GM18526 (cell line): ENCODE results near the gene ZNF438.

Experiments used
- POLR2A ChIP-seq: IDR thresholded peaks from 3 replicates; pipeline ENCODE4 v1.6.1; 2011; ENCODE audit not compliant: insufficient read length; ENCODE audit errors: extremely low read depth

ZNF438 gene

DNA sequence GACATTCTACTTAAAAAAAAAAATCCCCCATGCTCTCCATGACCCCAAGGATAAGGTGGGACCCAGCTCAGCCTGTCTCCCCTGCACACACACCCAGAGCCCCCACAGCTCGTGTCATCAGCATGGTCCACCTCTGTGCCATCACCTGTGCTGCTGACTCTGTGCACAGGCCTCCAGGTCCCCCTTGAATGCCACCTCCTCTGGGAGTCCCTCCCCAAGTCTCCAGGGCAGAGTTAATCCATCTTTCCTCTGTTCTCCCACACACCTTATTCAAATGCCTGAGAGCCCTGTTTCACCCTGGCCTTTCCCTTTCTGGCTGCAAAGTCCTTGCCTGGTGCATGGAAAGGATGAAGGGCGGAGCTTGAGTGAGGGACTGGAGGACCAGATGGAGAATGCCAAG is 208.0 kb downstream of the ZNF438 start:
- TF ChIP-seq POLR2A = no peak

DNA sequence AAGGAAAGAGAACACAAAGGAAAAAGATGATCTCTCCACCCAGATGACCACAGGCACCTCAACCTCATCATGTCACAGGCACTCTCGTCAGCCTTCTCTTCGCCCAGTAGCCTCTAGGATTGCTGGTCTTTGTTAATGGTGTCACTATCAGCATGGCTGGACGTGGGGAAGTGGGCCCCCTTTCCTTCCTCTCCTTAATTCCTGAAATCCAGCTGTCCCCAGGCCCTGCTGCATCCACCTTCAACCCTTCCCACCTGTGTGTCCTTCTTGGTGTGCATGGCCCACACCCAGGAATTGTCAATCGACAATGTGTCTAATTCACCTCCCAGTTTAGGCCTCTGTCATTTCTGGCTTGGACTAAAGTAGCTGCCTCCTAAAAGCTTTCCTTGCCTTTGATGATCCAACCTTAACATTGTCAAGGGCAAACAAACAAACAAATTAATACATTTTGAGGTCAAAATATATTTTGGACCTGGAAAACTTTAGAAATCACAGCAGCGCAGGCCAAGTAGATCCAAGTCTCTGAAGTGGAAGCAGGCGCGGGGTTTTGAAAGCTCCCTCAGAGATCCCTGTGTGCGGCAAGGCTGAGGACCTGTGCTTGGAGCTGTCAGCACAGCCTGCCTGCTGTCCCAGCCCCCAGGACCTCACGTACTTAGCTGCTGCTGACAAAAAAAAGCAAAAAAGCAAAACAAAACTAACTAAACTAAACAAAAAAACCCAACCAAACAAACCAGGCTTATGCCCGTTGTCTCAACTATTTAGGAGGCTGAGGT is 208.8 kb downstream of the ZNF438 start:
- TF ChIP-seq POLR2A = no peak

DNA sequence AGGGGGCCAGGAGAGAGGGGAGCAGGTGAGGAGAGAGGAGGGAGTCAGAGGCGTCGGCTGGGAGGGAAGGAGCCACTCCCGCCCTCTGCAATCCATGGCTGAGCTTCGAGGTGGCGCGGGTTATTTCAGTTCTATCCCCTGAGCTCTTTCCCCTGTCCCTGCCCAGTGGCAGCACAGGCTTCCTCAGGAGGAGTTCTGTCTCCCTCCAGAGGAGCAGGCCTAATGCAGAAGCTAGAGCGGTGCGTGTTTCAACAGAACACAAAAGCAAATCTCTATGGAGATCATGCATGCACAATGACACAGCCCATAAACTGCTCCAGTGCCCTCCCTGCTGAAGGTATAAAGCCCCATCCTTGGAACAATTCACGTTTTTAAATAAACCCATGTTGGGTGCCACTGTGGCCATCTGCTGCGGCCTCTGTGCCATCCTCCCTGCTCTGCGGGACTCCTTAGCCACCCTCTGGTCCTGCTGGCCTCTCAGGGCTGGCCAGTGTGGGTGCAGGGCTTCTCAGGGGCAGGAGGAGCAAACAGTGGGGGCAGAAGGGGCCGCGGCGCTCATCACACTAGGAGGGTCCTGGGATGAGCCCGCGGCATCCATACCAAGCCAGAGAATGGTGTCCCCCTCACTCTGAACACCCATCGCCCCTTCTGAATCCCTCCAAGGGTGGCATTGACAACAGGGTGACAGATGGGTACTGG is 209.5 kb downstream of the ZNF438 start:
- TF ChIP-seq POLR2A = no peak

DNA sequence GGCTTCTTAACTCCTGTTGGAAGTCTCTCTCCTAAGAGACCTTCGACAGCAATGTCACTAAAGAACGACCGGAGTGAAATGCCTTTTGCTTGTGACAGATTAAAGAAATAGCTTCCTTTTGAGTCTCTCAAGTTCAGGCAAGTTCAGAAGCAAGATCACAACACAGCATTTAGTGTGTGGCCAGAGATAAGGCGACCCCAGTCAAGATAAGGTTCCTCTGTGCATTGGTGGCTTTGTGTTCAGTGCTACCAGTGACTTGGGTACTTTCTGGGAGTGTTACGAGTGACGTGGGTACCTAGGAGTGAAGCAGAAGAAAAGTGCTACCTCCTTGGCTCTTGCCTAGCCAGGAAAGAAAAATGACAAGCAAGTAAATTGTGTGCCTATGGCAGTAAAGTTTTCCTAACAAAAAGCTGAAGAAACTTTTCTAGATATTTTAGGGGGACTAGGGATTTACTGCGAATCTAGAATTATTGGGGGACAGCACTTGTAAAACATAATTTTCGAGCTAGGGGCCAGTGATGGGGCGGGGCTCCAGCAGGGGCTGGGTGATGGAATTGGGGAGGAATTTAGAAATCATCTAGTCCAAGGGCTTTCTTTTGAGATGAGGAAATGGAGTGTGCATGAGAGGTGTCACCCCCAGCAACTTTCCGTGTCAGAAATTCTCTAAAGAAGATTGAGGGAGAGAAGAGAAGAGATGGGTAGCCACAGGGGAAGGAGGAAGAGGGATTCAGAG is 210.2 kb downstream of the ZNF438 start:
- no peak for TF ChIP-seq POLR2A

DNA sequence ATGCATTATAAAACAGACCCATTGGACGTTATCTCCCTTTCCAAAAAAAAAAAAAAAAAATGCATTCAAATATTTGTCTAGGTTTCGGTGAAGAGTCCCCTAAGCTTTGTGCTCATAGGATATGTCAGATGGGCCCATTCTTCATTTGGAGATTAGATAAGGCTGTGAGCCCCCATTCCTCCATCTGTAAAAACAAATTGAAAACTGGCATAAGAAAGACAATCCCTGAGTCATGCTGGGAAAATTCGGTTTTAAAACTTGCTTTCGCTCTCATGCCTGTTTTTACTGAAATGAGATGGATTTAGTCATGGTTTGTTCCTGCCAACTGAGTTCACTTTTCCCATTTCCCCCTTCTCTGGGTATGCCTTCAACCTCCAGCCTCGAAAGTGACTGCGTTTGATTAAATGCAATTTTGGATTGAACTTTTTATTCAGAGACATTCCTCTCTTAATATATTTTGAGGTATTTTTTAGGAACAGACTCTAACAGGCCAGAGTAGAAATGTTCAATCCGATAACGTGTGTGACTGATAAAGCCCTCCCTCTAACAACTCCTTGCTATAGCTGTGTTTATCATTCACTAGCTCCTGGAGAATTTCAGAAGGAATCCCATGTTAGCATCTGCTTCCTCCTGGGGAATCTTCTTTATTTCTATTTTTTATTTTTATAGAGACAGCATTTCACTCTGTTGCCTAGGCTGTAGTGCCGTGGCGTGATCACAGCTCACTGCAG is 211.2 kb downstream of the ZNF438 start:
- no peak for TF ChIP-seq POLR2A

DNA sequence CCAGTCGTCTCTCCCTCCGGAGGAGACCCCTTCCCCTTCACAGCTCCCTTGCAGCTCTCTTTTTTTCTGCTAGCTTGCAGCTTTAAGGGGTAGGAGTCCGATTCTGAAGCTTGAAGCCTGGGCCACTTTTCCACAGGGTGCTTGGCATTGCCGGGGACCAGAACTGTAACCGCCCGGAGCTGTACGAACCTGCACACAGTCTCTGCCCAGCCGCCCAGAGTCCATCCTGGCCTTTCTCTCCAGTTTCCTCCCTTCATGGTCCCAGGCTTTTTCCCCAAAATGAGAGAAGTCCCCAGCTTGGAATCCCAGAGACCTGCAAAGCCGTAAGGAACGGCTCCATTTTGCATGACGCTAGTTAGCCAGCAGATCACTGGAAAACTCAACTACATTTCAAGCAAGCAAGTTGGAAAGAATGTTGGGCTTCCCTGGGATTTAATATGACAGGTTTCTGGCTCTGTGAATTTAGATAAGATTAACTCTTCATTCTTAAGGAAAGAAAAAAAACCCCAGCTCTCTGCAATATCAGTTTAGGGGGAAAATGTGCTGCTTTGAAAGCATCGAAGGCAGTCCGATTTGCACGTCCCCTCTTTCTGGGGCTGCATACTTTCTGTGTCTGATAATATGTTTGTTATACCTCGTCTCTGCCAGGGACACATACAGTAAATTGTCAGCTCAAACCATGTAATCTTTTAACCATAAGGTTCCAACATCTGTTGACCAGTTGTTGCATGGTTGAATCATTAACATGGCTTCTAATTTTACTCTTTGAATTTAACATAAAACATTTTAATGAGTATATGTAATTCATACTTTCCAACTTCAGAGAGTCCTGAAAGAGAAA is 212.1 kb downstream of the ZNF438 start:
- TF ChIP-seq POLR2A = no peak

DNA sequence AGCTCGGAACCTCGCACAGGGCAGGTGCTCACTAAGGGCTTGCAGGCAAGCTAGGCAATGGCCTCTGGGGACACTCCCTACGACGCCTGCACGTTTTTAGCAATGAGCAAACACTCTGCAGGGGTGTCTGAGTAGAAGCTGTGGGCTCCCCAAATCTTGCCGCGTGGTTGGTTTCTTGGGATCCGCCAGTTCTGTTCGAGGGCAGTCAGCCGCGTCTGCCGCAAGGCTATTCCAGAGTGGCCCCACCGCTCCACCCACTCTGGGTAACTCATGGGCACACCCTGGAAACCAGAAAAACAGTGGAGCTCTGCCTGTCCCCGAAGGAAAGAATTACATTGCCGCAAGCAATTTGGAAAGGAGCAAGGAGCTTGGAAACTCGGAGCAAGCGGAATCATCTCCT is 212.8 kb downstream of the ZNF438 start:
- no peak for TF ChIP-seq POLR2A

DNA sequence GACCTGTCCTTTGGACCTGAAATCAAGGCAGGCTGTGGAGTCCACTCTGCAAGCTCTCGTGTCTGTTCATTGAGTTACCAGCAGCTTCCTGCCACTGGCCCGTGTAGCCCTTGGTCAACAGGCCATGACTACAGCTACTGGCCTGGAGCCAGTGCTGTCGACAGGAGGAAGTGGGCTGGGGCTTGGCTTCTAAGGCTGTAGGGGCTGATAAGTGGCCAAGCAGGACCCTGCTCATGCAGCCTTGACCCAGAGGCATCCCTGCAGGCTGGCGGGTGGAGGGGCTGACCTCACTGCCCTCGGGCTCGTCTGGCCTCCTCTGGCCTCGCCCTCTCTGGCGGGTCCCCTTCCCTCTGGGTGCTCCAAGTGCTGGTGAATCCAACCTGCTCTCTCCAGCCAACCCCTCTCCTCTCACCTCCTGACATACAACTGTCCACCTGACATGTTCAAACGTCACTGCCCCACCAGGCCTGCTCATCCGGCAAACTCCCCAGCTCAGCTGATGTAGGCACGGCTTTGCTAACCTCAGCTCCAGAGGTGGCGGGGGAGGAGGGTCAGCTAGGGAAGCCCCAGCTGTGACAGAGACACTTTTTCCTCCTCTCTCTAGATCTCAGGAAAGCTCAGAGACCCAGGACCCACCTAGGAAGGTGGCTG is 213.5 kb downstream of the ZNF438 start:
- no peak for TF ChIP-seq POLR2A

DNA sequence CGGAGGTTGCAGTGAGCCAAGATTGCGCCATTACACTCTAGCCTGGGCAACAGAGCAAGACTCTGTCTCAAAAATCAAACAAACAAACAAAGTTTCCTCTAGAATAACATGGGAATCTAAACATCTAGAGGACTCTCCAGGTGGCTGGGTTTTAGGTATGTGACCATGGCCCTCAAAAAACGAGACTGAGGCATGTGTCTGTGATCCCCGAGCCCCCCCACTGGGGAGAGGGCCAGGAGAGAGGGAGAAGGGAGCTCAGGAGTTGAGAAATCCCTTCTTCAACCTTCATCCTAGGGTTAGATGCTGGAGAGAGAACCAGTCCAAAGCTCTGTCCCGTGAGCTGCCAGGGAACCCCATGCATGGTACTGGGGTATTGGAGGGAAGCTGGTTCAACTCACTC is 214.1 kb downstream of the ZNF438 start:
- no peak for TF ChIP-seq POLR2A

DNA sequence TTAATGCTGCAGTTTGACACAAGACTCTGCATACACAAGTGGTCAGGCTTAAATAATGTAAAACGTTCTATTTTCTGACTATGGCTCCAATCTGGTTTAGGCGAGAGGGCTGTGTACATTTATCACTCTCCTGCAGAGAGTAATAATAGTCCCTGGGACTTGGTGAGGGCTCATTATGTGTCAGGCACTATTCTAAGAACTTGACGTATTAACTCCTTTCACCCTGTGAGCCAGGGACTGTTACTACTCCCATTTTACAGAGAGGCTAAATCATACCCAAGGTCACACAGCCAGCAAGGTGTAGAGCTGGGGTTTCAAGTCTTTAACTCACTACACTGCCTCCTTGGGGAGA is 214.9 kb downstream of the ZNF438 start:
- no peak for TF ChIP-seq POLR2A

DNA sequence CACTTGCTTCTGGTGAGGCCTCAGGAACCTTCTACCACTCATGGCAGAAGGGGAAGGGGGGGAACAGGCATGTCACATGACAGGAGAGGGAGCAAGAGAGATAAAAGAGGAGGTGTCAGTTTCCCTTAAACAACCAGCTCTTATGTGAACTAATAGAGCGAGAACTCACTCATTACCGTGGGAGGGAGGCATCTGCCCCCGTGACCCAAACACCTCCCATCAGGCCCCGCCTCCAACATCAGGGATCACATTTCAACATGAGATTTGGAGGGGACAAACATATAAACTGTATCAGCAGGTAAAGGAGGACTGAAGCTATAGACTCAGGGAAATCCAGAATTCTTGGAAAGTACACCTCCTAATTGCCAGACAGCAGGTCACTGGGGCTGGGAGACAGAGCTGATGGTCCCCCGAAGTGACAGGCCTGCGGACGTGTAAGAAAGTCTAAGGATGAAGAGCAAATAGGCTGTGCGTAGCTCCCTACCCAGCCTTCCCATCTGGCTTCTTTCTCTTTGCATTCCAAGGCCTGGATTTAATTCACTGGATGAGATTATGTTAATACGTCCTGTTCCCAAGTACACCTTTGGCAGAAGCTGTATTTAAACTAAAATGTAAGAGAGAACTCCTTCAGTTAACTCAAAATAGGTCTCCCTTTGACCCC is 215.4 kb downstream of the ZNF438 start:
- TF ChIP-seq POLR2A = no peak

DNA sequence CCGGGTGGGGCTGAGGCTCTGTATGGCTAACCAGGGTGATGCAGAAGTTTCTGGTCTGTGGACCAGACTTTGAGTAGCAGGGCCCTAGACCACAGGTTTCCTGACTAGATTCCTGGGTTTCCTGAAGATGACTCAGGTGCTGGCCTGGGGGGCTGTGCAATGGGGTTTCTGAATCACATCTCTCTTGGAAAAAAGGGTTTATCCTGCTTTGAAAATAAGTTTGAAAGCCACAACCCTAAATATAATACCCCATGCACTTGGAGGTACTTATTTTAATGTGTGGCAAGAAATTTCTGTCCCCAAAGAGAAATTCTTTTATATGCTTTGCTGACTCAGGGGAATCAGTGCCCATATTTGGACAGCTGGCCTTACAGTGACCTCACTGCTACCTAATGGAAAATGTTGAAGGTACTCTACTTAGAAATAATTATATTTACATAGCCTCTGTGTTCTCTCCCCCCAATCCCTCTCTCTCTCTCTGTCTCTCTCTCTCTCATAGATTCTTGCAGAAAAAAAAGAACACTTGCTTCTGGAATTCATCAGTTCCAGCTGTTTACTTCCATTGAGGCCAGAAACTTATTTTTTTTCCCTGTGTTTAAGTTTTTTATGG is 217.7 kb downstream of the ZNF438 start:
- no peak for TF ChIP-seq POLR2A
